NCI-H1105 (cell line): ENCODE data around the gene GPANK1.
A peak's percentile ranks its signal among the peaks of the same experiment; 100 is the strongest.

ENCODE experiments used
- DNase-seq: peaks from one replicate; lab custom pipeline; 2025; lab: John Stamatoyannopoulos, UW

Gene GPANK1

DNA sequence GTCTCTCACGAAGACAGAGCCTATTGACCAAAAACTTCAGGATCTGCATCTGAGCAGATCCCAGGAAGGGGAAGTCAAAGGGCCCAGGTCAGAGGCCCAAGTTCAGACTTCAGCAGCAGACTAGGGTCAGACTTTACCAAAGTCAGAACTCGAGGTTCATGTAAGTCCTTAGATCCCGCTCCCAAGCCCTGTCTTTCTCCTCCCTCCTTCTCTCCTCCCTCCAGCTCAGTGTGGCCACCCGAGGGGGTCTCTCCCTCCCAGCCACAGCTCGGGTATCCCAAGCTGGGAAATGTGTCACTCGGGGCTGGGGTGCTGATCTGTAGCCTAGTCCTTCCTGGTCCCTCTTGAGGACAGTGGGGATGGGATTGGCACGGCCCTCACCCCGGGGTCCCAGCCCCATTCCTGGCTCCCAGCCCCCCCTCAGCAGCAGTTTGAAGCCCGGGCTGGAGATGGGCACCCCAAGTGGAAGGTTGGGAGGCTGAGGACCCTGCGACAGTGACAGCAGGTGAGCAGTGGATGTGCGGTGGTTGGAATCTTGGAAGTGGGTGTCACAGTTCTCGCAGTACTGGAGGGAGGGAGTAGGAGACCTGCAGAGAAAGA lies 2.6 kb downstream of the GPANK1 start:
- no peak for DNase-seq

GRCh38 chr6:31661262-31662123 lies 3.3 kb downstream of the GPANK1 start:
- DNase-seq: no peak

DNA sequence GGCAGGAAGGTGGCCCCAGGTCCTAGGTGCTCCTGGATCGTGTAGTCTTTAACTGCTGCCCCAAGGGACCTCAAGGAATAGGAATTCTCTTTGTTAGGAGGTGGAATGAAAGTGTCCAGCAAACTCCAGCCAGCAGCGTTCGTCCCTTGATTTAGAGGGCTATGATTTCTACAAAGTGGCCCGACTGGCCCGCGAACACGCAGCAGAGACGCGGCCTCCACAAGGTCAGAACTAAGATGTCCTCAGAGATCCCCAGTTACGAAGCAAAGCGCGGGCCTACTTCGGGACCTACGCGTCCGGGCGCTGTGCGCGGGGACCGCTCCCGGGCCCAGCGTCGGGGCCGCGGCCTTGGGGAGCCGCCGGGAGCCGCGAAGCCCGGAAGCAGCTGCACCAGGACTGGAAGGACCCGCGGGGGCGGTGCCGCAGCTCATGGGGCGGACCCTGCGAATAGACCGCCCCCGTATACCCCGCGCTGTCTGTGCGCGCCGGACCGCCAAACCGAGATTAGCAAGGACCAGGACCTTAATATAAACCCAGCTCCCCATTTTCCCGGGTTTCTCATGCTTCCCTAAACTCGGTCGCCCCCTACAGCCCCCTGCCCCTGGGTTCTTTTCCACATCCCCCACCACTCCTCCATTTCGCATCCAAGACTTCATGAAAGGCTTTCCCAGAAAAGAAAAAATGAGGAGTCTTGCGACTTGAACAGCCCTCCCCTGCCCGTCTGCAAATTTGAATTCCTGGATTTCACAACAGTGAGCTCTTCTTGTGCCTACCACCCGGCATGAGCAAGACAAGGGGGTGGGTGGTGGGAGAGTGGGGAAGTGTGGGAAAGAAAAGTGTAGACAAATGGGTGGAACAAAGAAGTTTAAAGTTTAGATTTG lies 4.2 kb downstream of the GPANK1 start, which contains the start of gene C6orf47:
Gene C6orf47 (minus strand): TSS at position 398 of the 881 bp plus-strand sequence. CDS start 831 bp downstream, outside the sequence.
- DNase-seq: peak; percentile 83

GRCh38 chr6:31659649-31660380 lies 5.0 kb downstream of the GPANK1 start:
- DNase-seq: no peak

- no peak for DNase-seq
Measured at GRCh38 chr6:31658983-31659648, 5.7 kb downstream of the GPANK1 start.

- DNase-seq: no peak
Measured at GRCh38 chr6:31658158-31658688, 6.6 kb downstream of the GPANK1 start.

- DNase-seq: no peak
Measured at GRCh38 chr6:31657406-31658157, 7.2 kb downstream of the GPANK1 start.

DNA sequence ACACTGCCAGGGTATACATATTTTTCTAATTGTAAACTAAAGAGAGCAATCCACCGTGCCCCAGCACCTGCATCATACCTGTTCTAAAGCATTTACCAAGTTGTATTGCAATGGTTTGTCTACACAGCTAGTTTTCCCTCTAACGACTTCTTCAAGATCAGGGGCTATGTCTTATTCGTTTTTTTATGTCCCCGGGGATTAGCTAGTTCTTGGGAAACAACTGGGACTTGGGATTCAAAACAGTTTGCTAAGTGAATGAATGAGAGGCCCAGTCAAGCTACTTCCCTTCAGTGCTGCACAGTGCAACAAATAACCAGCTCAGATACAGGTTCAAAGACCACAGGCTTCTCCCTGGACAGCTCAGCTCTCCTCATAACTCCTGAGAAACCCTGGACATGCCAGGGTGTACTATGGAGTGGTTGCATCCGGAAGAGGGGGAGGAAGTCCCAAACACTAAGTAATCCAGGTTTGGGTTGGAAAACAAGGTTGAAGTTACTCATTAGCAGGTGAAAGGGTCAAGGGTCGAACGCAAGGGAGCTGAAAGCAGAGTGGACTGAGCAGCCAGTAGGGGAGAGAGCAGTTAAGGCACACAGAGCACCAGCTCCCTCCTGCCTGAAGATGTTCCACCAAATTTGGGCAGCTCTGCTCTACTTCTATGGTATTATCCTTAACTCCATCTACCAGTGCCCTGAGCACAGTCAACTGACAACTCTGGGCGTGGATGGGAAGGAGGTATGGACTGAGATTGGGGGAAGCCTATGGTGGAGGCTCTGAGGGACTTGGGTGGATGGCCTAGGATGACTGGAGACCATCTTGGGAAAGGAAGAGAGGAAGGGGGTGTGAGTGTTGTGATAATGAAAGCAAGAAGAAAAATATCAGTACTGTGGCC lies 9.2 kb downstream of the GPANK1 start, which contains the start of gene APOM:
Gene APOM (plus strand): TSS at position 546 of the 889 bp plus-strand sequence. CDS start 73 bp downstream, at position 619.
- DNase-seq: no peak

DNA sequence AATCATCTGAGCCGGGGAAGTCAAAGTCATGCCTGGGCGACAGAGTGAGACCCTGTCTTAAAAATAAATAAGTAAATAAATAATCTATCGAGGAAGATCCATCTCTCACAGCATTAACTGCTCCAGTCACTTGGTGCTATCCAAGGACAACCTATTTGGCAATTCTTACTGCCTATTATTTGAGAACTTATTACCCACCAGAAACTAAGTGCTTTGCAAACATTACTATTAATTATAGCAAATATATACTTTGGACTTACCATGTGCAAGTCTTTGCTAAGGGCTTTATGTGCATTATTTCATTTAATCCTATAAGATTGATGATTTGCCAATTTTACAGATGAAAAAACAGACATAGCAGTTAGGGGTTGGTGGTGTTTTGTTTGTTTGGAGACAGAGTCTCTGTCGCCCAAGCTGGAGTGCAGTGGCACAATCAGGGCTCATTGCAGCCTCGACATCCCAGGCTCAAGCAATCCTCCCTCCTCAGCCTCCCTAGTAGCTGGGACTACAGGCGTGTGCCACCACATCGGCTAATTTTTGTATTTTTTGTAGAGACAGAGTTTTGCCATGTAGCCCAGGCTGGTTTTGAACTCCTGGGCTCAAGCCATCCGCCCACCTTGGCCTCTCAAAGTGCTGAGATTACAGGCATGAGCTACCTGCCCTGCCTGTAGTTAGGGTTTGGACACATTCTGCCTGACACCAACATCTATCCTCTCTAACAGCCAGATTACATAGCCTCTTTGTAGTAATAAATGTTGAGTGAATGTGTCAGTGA lies 10.0 kb downstream of the GPANK1 start:
- DNase-seq: no peak

DNA sequence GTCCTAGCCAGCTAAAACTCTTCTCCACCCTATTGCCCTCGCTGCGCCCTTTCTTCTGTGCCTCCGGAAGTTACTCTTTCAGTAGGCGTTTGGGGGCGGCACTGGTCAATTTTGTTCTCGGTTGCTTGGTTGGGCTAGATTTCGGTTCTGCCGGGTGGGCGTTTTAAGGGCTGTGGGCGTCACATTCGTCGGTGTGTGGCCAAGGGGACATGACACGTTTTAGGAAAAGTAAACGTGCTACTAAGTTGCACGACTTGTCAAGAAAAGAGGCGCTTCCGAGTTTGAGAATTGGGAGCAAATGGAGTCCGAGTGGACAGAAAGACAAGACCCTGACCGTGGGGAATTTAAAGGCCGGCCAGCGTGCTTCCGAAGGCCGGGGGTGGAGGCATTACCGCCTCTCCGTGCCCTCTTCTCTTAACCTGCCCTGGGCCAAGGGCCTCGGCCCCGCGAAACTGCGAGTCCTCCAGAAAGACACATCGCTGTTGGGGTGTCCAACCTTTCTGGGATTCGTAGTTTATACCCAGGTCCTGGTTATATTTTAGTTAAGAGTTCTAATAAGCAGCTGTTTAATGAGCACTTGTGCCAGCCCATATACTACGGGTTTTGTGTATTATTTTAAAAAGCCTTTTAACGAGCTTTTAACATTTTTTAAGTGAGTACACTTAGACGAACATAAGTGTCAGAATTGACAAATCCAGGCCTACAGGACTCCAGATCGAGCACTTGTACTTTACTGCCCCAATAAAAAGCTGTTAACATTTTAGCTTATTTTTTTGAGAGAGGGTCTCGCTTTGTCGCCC lies 11.7 kb downstream of the GPANK1 start:
- peak; percentile 94 for DNase-seq

DNA sequence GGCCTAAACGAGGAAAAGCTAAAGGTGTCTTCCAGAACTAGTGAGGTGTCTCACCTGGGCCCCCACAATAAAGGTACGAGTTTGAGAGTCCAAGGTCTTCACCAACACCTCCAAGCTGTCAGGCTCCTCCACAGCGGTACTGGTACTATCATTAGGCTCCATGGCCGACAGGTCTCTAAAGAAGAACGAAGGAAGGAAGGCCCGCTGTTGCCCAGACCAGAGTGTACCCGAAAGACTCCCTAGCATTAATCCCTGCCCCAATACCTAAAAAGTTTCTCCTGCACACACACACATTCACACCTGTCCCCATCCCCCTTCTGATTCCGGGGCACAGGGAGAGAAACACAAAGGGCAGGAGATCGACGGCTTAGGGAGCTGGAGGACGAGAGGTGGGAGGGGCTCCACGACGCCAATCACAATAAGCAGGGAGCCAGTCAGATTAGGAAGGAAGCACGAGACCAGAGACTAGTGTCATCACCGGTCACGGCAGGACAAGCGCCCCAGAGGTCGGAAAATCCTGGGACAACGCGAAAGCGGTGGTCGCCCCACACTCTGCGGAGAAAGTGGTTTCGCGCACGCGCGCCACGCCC lies 13.1 kb downstream of the GPANK1 start:
- peak; percentile 58 for DNase-seq

DNA sequence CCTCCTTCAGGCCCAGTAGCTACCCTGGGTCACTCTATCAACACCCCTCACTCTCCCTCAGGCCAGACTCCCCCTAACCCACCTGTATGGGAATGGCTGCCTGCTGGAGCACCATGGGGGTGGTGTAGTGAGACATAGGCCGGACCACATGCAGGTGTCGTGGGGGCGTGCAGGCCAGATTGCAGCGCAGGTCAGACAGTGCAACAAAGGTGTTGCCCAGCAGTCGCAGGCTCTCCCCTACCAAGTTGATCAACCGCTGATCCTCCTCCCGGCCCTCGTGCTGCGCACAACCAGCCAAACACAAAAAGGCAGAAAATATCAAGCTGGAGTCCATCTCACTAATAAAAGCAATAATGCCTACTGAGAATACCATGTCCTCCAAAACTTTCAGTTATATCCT lies 19.5 kb downstream of the GPANK1 start:
- no peak for DNase-seq

DNA sequence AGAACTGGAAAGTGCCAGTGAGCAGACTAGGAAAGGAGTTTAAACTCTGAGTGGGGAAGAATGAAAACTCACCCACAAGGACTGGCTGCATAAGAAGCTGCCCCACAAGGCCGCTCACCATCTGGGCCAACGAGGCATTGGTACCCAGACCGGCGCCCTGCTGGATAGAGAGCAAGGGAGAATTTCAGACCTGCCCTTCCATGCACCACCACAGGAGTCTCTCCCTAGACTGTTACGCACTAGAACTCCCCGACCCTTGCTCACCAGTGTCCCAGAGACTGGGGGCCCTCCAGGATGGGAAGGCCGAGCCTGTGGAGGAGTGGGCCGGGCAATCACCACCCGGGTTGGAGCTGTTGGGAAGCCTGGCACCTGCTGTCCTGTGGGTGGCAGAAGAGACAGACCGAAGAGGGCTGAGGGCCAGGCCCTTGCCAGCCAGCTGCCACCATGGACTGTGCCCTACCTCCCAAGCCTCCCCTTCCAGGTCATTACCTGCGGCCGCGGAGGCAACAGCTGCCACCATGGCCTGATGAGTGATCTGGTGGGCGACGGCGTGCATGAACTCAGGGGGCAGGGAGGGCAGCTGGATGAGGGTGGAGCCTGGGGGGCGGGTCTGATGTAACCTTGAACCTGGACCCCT lies 20.9 kb downstream of the GPANK1 start:
- no peak for DNase-seq

DNA sequence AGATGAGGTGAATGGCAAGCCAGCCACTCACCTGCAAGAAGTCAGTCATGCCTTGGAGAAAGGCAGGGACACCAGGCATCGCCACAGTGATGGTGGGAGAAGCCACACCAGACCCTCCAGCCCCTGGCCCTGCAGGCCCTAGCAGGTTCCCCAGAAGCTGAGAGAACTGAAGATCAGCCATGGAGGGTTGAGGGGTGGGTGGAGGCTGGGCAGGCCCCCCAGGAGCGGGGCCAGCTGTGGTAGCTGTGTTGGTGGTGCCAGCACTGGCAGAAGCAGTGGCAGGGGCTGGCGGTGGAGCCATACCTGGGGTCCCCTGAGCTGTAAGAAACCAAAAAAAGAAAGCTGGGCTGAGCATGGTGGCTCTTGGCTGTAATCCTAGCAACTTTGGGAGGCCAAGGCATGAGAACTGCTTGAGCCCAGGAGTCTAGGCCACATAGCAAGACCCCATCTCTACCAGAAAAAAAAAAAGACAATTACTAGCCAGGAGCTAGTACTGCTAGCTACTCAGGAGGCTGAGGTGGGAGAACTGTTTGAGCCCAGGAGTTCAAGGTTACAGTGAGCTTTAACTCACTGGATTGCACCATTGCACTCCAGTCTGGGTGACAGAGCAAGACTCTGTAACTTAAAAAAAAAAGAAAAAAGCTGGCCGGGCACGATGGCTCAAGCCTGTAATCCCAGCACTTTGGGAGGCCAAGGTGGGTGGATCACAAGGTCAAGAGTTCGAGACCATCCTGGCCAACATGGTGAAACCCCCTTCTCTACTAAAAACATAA lies 21.8 kb downstream of the GPANK1 start:
- no peak for DNase-seq

GRCh38 chr6:31641370-31641769 lies 23.4 kb downstream of the GPANK1 start:
- no peak for DNase-seq

DNA sequence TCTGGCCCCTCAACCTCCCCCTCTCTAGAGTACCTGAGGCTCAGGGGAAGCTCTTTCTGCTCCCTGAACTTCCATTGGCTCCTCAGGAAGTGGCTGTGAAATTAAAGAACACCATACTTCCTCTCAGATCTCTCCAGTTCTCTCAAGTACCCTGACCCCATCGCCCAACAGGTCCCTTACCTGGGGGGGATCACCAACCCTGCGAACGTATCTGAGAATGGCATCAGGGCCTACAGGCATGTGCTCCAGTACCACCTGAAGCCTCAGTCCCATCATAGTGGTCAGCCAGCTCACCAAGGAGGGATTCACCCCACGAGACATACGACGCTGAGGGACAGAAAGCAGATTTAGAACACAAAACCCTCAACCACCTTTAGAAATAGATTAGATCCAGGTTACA lies 24.2 kb downstream of the GPANK1 start:
- no peak for DNase-seq
